HG02798 (cell line): ENCODE results near the gene MTAP.

Source experiments
- ATAC-seq: cut with Tn5 transposase; IDR thresholded peaks from one replicate; pipeline ENCODE4 v1.9.1; 2021; ENCODE audit warnings: mild to moderate bottlenecking; ENCODE audit not compliant: unreplicated experiment, poor library complexity

The MTAP gene

GRCh38 chr9:21840647-21841046, 38.2 kb downstream of the MTAP start:
- ATAC-seq: no peak

GRCh38 chr9:21841133-21841532, 38.7 kb downstream of the MTAP start:
- no peak for ATAC-seq

GRCh38 chr9:21848615-21849014, 46.2 kb downstream of the MTAP start:
- no peak for ATAC-seq

GRCh38 chr9:21852754-21853153, 50.3 kb downstream of the MTAP start:
- peak; percentile 98 for ATAC-seq

GRCh38 chr9:21853414-21853813, 51.0 kb downstream of the MTAP start:
- ATAC-seq: no peak

- no peak for ATAC-seq
Observed at GRCh38 chr9:21854119-21854518, 51.7 kb downstream of the MTAP start.

GRCh38 chr9:21854594-21854993, 52.2 kb downstream of the MTAP start:
- no peak for ATAC-seq

- ATAC-seq: no peak
Observed at GRCh38 chr9:21856301-21857094, 54.1 kb downstream of the MTAP start.

GRCh38 chr9:21862871-21863270, 60.4 kb downstream of the MTAP start:
- ATAC-seq: peak; percentile 37

GRCh38 chr9:21864505-21864904, 62.1 kb downstream of the MTAP start:
- ATAC-seq: no peak

GRCh38 chr9:21866302-21866701, 63.9 kb downstream of the MTAP start:
- ATAC-seq: no peak

- ATAC-seq: no peak
Observed at GRCh38 chr9:21871256-21871975, 69.0 kb downstream of the MTAP start.

GRCh38 chr9:21872696-21873095, 70.3 kb downstream of the MTAP start:
- no peak for ATAC-seq

GRCh38 chr9:21873540-21874221, 71.2 kb downstream of the MTAP start:
- ATAC-seq: no peak

- ATAC-seq: no peak
Observed at GRCh38 chr9:21875893-21876292, 73.5 kb downstream of the MTAP start.

- ATAC-seq: peak; percentile 49
Observed at GRCh38 chr9:21883642-21884041, 81.2 kb downstream of the MTAP start.

- no peak for ATAC-seq
Observed at GRCh38 chr9:21889673-21890072, 87.2 kb downstream of the MTAP start.

GRCh38 chr9:21890696-21891095, 88.3 kb downstream of the MTAP start:
- no peak for ATAC-seq

- no peak for ATAC-seq
Observed at GRCh38 chr9:21901546-21901945, 99.1 kb downstream of the MTAP start.

GRCh38 chr9:21902136-21902535, 99.7 kb downstream of the MTAP start:
- no peak for ATAC-seq

- ATAC-seq: no peak
Observed at GRCh38 chr9:21903380-21903965, 101.0 kb downstream of the MTAP start.
